Left hindlimb (tissue), 1 donor: ENCODE measurements around the gene ITPRIPL1.

Experiments used
- DNase-seq: peaks from one replicate; pipeline ENCODE4 v3.0.0-alpha.2; 2018

The ITPRIPL1 gene

GRCh38 chr2:96359866-96360265 is 34.7 kb downstream of the ITPRIPL1 start:
- no peak for DNase-seq

GRCh38 chr2:96361751-96362150 is 36.6 kb downstream of the ITPRIPL1 start:
- DNase-seq, result no peak

- no peak for DNase-seq
Observed at GRCh38 chr2:96369186-96369585, 44.1 kb downstream of the ITPRIPL1 start.

GRCh38 chr2:96374211-96374951 is 49.3 kb downstream of the ITPRIPL1 start:
- DNase-seq, result no peak
